DND-41 (cell line): ENCODE measurements around the gene ACSL6.

Experiments
- ATAC-seq: fragments of 200-7000 bp; cut with Tn5 transposase; 3 replicates; pipeline ENCODE4 v1.9.1; 2021; ENCODE audit warnings: low read depth; ENCODE audit not compliant: insufficient read depth
- DNase-seq: peaks from one replicate; pipeline ENCODE4 v3.0.0-alpha.2; 2020
- H2AFZ ChIP-seq: 2 replicates; pipeline ENCODE4 v1.6.0; 2012; ENCODE audit warnings: low read depth, low read length
- H3K27ac ChIP-seq: 2 replicates; pipeline ENCODE4 v1.5.1; 2012; ENCODE audit warnings: low read length, inconsistent platforms
- H3K27me3 ChIP-seq: fragments of 200-600 bp; sonication (generic); 2 replicates; pipeline ENCODE4 v1.6.0; 2012; ENCODE audit warnings: low read length, mild to moderate bottlenecking, inconsistent platforms; ENCODE audit not compliant: insufficient read depth, poor library complexity
- H3K36me3 ChIP-seq: 2 replicates; pipeline ENCODE4 v1.5.1; 2012; ENCODE audit warnings: low read length, inconsistent platforms; ENCODE audit not compliant: insufficient read depth
- H3K4me1 ChIP-seq: 2 replicates; pipeline ENCODE4 v1.5.1; 2012; ENCODE audit warnings: mild to moderate bottlenecking, low read length; ENCODE audit not compliant: insufficient read depth
- H3K4me2 ChIP-seq: 2 replicates; pipeline ENCODE4 v1.6.0; 2012; ENCODE audit warnings: mild to moderate bottlenecking, moderate library complexity, low read length, inconsistent platforms; ENCODE audit not compliant: insufficient read depth
- H3K4me3 ChIP-seq, 2 experiments: fragments of 200-600 bp in 1 of 2; shearing (Covaris generic) in 1 of 2; 2 replicates each; pipeline ENCODE4 v1.5.1; 2012 to 2016; ENCODE audit warnings: inconsistent platforms in 2 of 2, low read length in 2 of 2, mild to moderate bottlenecking in 2 of 2, low read depth in 1 of 2, moderate library complexity in 1 of 2
- H3K79me2 ChIP-seq: 2 replicates; pipeline ENCODE4 v1.6.0; 2012; ENCODE audit warnings: low read length, inconsistent platforms; ENCODE audit not compliant: insufficient read depth
- H3K9ac ChIP-seq: 2 replicates; pipeline ENCODE4 v1.6.0; 2012; ENCODE audit warnings: low read depth, mild to moderate bottlenecking, inconsistent platforms, low read length, moderate library complexity
- H3K9me3 ChIP-seq: 2 replicates; pipeline ENCODE4 v1.5.1; 2012; ENCODE audit warnings: low read length, moderate library complexity, mild to moderate bottlenecking, inconsistent platforms; ENCODE audit not compliant: insufficient read depth, severe bottlenecking
- H4K20me1 ChIP-seq: 2 replicates; pipeline ENCODE4 v1.6.0; 2012; ENCODE audit warnings: low read length; ENCODE audit not compliant: insufficient read depth
- EZH2 ChIP-seq: IDR thresholded peaks from 3 replicates; pipeline ENCODE4 v1.6.1; 2012; ENCODE audit warnings: borderline replicate concordance, low read depth, mild to moderate bottlenecking, moderate library complexity, low read length, inconsistent platforms; ENCODE audit not compliant: severe bottlenecking
- TF ChIP-seq, protein P1 (sequence below): IDR thresholded peaks from 2 replicates; pipeline ENCODE4 v1.5.1; 2012; ENCODE audit warnings: borderline replicate concordance, low read length, moderate library complexity, mild to moderate bottlenecking; ENCODE audit not compliant: poor library complexity, severe bottlenecking; ENCODE audit errors: extremely low read depth

The ACSL6 gene

DNA sequence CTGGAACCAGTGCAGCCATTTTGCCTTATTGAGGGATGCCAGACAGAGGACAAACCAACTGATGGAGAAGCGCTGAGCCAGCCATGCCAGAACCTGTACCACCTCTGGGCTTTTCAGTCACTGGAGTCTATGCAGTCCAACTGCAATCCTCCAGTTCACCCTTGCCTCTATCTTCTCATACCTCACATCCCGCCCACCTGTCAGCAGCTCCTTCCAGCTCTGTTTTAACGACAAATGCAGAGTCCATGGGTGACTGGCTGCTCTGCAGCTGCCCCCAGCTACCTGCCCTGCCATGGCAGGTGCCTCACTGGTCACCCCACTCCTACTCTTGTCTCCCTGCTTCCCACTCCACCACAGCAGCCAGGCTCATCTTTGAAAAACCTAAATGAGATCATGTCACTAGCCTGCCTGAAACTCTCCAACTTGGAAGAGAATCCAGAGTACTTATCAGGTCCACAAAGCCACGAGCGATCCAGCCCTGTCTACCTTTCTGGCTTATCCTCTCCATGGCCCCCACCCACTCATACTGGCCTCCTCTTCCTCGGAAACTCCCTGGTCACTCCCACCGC is 14.0 kb upstream of the ACSL6 start:
- H3K36me3 ChIP-seq = no peaks in the 10 kb centered on the region
- H3K4me3 ChIP-seq = no peak overlapping the region
- no peak for TF ChIP-seq EZH2
- TF ChIP-seq, protein P1, sequence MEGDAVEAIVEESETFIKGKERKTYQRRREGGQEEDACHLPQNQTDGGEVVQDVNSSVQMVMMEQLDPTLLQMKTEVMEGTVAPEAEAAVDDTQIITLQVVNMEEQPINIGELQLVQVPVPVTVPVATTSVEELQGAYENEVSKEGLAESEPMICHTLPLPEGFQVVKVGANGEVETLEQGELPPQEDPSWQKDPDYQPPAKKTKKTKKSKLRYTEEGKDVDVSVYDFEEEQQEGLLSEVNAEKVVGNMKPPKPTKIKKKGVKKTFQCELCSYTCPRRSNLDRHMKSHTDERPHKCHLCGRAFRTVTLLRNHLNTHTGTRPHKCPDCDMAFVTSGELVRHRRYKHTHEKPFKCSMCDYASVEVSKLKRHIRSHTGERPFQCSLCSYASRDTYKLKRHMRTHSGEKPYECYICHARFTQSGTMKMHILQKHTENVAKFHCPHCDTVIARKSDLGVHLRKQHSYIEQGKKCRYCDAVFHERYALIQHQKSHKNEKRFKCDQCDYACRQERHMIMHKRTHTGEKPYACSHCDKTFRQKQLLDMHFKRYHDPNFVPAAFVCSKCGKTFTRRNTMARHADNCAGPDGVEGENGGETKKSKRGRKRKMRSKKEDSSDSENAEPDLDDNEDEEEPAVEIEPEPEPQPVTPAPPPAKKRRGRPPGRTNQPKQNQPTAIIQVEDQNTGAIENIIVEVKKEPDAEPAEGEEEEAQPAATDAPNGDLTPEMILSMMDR = no peak
- H2AFZ ChIP-seq = no peak overlapping the region
- H3K4me1 ChIP-seq = no peaks in the 10 kb centered on the region
- H3K9me3 ChIP-seq = no peaks in the 10 kb centered on the region
- H3K27ac ChIP-seq = no peak overlapping the region
- H3K4me2 ChIP-seq = no peak overlapping the region
- H3K9ac ChIP-seq = no peak overlapping the region
- ATAC-seq (no peak), DNase-seq (no peak)
- H4K20me1 ChIP-seq = no peaks in the 10 kb centered on the region
- H3K79me2 ChIP-seq = no peaks in the 10 kb centered on the region
- peaks cover 5% of the 10 kb centered on the region for H3K27me3 ChIP-seq

DNA sequence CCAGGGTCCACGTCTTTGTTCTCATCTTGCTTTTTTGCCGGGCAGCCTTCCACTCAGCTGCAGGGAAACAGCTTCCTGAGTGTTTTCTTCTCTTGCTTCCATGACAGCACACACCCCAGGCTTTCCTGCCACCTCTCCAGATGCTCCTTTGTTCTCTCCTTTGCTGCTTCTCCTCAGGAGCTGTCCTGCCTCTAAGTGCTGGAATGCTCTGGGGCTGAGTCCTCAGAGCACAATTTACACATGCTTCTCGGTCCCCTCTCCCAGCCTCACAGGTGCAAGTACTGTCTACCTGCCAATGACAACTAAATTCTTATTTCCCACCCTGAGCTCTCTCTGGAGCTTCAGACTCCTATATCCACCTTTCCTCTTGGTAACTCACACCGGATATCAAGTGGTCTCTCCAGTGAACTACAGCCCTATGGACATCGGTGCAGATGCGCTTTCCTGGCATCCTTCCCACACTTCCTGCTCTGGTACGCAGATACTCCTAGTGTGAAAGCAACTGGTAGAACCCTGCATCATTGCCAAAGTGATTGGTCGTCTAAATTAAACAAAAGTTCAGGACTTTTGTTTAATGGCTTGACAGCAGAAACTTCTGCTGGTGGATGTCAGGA is 13.4 kb upstream of the ACSL6 start:
- Histone ChIP-seq H3K9ac (no peak overlapping the region), H3K4me2 (no peak overlapping the region), H2AFZ (no peak overlapping the region), H3K4me1 (no peaks in the 10 kb centered on the region), H3K36me3 (no peaks in the 10 kb centered on the region), H3K4me3 (no peak overlapping the region), H4K20me1 (no peaks in the 10 kb centered on the region), H3K27me3 (peaks cover 8% of the 10 kb centered on the region), H3K27ac (no peak overlapping the region), H3K79me2 (no peaks in the 10 kb centered on the region), H3K9me3 (no peaks in the 10 kb centered on the region)
- DNase-seq (no peak), ATAC-seq (no peak)
- TF ChIP-seq EZH2 = no peak
- TF ChIP-seq, protein P1 = no peak

DNA sequence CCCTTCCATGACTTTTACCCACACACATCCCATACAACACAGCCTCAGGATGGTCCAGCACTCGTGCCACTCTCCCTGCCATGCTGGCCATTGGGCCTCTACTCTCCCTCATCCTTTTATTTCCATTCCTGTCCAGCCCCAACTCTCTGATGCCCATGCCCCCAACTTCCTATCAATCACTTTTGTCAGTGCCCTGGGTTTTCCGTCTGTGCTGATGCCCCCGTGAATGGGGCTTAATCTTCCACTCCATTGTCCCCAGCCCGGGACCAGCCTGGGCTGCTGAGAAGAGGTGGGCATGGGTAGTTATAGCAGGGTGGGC is 12.6 kb upstream of the ACSL6 start:
- no peaks in the 10 kb centered on the region for H3K79me2 ChIP-seq
- no peak overlapping the region for H3K27ac ChIP-seq
- no peak overlapping the region for H2AFZ ChIP-seq
- H3K9me3 ChIP-seq = no peaks in the 10 kb centered on the region
- H3K36me3 ChIP-seq = no peaks in the 10 kb centered on the region
- peaks cover 8% of the 10 kb centered on the region for H3K27me3 ChIP-seq
- H3K4me1 ChIP-seq = no peaks in the 10 kb centered on the region
- no peak for TF ChIP-seq EZH2
- TF ChIP-seq, protein P1 = no peak
- no peak overlapping the region for H3K4me3 ChIP-seq
- H3K4me2 ChIP-seq = no peak overlapping the region
- ATAC-seq (no peak), DNase-seq (no peak)
- H4K20me1 ChIP-seq = no peaks in the 10 kb centered on the region
- H3K9ac ChIP-seq = no peak overlapping the region
